Stomach (tissue), 9 donors: ENCODE data around the gene LRRC27. TPM values are rescaled to one million over a fixed set of nuclear protein-coding genes. Genes with fewer than 3 reads are reported as not detected.

Experiments used
- DNase-seq, 2 donors: peaks; one replicate each; pipeline versions ENCODE4 v3.0.0 to v3.0.0-alpha.2; 2013 to 2019
- H3K27ac ChIP-seq, 5 donors: fragments of 200-600 bp in 4 of 5; sonication (generic) in 4 of 5; one replicate each; pipeline ENCODE4 v1.5.1; 2013 to 2019; ENCODE audit warnings: mild to moderate bottlenecking in 1 of 5, moderate library complexity in 1 of 5
- H3K27me3 ChIP-seq, 3 donors: fragments of 200-600 bp; sonication (generic); one replicate each; pipeline ENCODE4 v1.5.1; 2017 to 2019; ENCODE audit warnings: mixed run types in 1 of 3
- H3K36me3 ChIP-seq, 4 donors: fragments of 200-600 bp; sonication (generic); 1 replicate in 3 of 4; 2 replicates in 1 of 4; pipeline ENCODE4 v1.5.1; 2016 to 2019
- H3K4me1 ChIP-seq, 4 donors: fragments of 200-600 bp; sonication (generic); one replicate each; pipeline ENCODE4 v1.5.1; 2016 to 2019
- H3K4me3 ChIP-seq, 4 donors: fragments of 200-600 bp; sonication (generic) in 3 of 4; one replicate each; pipeline ENCODE4 v1.5.1; 2016 to 2019; ENCODE audit warnings: mild to moderate bottlenecking in 1 of 4
- H3K9me3 ChIP-seq, 4 donors: fragments of 200-600 bp; sonication (generic); one replicate each; pipeline ENCODE4 v1.5.1; 2016 to 2019
- CTCF ChIP-seq, 7 experiments: fragments of 450-650 bp in 4 of 7; fragments of 200-600 bp in 3 of 7; sonication (generic) in 3 of 7; IDR thresholded peaks; one replicate each; pipeline ENCODE4 v1.5.1; 2016 to 2019; ENCODE audit warnings: antibody characterized with exemption in 7 of 7, control low read depth in 2 of 7, mild to moderate bottlenecking in 1 of 7
- EP300 ChIP-seq: sonication (generic); formaldehyde crosslinking; IDR thresholded peaks from one replicate; pipeline ENCODE4 v1.6.1; 2017; ENCODE audit warnings: antibody characterized with exemption
- POLR2A ChIP-seq, 4 donors: fragments of 450-650 bp; IDR thresholded peaks; one replicate each; pipeline ENCODE4 v1.6.1; 2016; ENCODE audit warnings: antibody characterized with exemption in 4 of 4, control low read depth in 2 of 4, mild to moderate bottlenecking in 1 of 4, moderate library complexity in 1 of 4
- POLR2AphosphoS5 ChIP-seq, 3 donors: sonication (generic); formaldehyde crosslinking; IDR thresholded peaks; one replicate each; pipeline ENCODE4 v1.6.1; 2016; ENCODE audit warnings: antibody characterized with exemption in 3 of 3
- WGBS, 5 donors: extraction: QIAGEN DNeasy Blood & Tissue Kit in 3 of 5; methylation state at CpG; one replicate each; pipeline versions ENCODE4 v1.1.5 to v1.1.7; 2013 to 2018; 5-methylcytosine and 5-hydroxymethylcytosine counted together
- intact Hi-C: fragments of 100-400 bp; cut with DNase I; formaldehyde crosslinking; loops from one replicate; pipeline ENCODE4 v1.15.1; 2023; ENCODE audit warnings: low total_unique reads
- polyA plus RNA-seq, 3 donors: library from polyadenylated mRNA; stranded (reverse); fragments of 200-250 nt; gene quantifications; one replicate each; pipeline ENCODE4 v1.2.3, GENCODE V29; 2013
- total RNA-seq, 5 donors: library from RNA; depleted of rRNA; stranded (reverse); fragments of >200 nt; gene quantifications; one replicate each; pipeline versions ENCODE4 v1.1.0 to v1.2.3, GENCODE V29; 2014 to 2016
- donor health status: healthy with polysubstance abuse.
- donor health status: Bipolar disorder and iron deficiency.
- donor health status: healthy.

Gene LRRC27
- total and polyA plus RNA-seq, 8 donors: 4.2 to 31.3 (median 11.1) TPM

DNA sequence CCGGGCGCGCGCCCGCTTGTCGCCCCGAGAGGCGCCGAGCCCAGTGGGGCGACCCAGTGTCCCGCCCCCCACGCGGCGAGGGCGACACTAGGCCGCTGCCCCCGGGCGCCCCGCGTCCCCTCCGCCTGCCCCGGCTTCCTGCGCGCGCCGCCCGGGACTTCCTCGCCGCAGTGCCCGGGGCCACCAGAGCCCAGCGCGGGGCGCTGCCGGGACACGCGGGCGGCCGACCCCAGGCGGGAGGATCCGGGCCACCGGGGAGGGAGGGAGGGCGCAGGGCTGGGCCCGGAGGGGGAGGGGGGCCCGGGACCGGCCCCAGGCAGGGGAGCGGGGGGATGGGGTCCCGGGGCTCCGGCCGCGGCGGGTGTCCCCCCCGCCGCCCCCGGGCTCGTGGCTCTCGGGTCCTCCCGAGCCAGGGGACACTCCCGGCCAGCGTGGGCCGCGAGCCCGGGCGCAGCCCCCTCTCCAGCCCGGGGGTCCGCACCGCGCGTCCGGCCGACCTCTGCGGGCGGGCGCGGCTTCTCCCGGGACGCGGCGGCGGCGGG is 64.6 kb downstream of the LRRC27 start:
- intact Hi-C loops: no loop called here

DNA sequence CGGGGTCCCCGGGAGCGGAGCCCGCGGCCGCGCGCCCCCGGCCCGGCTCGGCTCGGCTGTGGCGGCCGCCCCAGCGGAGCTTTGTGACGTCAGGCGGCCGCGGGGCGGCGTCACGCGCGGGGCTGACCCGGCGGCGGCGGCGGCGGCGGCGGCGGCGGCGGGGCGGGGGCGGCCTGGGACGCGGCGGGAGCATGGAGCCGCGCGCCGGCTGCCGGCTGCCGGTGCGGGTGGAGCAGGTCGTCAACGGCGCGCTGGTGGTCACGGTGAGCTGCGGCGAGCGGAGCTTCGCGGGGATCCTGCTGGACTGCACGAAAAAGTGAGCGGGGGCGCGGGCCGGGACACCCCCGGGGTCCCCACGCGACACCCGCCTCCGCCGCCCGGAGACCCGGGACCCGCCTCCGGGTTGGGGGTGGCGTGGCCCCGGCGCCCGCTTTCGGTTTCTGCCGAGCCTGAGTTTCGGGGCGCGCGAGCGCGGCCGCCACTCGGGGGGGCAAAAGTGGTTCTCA is 65.1 kb downstream of the LRRC27 start, which contains the start of gene PWWP2B:
Gene PWWP2B (plus strand): TSS at position 165 of the 506 bp plus-strand sequence. CDS start 27 bp downstream, at position 192.
- intact Hi-C loops: no loop called here
- TF ChIP-seq POLR2A (IDR thresholded peaks at IDR 0.05) (no peak), CTCF (IDR thresholded peaks at IDR 0.05) (no peak), EP300 (no peak), POLR2AphosphoS5 (IDR thresholded peaks at IDR 0.05) (no peak)
- Histone ChIP-seq H3K4me3 (peak within 1 kb of the TSS; percentile 70 to 97 (median 82)), H3K27me3 (no peaks in the 10 kb centered on the region), H3K4me1 (peaks cover 58 to 64% (median 61%) of the 10 kb centered on the region in 4 donors), H3K9me3 (no peaks in the 10 kb centered on the region), H3K36me3 (no peaks in the 10 kb centered on the region), H3K27ac (peak within 1 kb of the TSS; percentile 96 to 99 (median 98))
- WGBS, 5 donors: 0 to 1% (median 0%) methylated on average over 1 to 86 of the region's 86 CpGs
- peak; percentile 75 to 86 for DNase-seq

More for the DNA sequence above, 64.6 kb downstream of the LRRC27 start:
- Histone ChIP-seq H3K27ac (peak overlapping the region; percentile 94 to 99 (median 98)), H3K4me3 (peak overlapping the region; percentile 70 to 97 (median 82)), H3K4me1 (peaks cover 53 to 59% (median 56%) of the 10 kb centered on the region in 4 donors), H3K9me3 (no peaks in the 10 kb centered on the region), H3K27me3 (no peaks in the 10 kb centered on the region), H3K36me3 (no peaks in the 10 kb centered on the region)
- TF ChIP-seq CTCF (IDR thresholded peaks at IDR 0.05): peak in 3 of 7 experiments; percentile 24 to 61 (median 36)
- no peak for TF ChIP-seq POLR2A (IDR thresholded peaks at IDR 0.05)
- TF ChIP-seq POLR2AphosphoS5 (IDR thresholded peaks at IDR 0.05): no peak
- 0 to 2% (median 0%) methylated on average over 2 to 78 of the region's 80 CpGs for WGBS, 5 donors
- peak; percentile 75 to 91 for DNase-seq

DNA sequence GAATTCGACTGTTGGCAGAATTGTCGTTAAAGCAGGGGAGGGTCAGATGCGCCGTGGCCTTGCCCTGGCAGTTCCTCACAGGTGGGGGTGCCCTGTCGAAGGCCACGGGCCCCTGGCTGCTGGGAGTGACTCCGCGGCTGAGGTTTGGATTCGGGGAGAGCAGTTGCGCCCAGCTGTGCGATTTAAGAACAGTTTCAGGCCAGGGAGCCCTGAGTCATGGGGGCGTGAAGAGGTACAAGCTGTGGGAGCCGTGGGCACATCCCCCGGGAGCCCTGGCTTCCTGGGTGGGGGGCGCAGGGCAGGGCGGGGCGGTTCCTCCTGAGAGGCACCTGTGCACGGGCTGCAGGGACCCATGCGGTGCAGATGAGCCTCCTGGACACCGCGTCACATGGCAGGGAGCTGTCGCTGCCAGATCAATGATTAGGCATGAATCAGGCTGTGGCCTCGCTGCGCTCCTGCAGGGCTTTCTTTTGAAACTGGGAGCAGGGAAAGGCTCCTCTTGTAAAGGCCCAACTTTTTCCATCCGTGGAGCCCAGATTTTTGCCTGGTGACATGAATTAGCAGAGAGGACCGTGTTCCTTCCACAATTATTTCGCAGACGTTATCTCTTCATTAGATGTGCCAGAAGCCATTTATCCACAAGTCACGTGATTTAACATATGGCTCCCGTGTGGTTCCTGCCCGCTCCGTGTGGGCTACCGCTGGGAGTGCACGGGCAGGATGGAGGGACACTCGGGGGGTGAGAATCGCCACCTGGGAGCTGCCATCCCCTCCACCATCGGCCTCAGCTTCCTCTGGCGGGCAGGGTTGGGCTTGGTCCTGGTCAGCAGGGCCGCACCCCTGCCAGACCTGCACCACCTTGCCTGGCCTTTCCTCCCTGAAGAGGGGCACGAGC is 65.9 kb downstream of the LRRC27 start:
- peak; percentile 68 to 77 for DNase-seq
- Histone ChIP-seq H3K4me1 (peaks cover 66 to 72% (median 69%) of the 10 kb centered on the region in 4 donors), H3K36me3 (no peaks in the 10 kb centered on the region), H3K9me3 (no peaks in the 10 kb centered on the region), H3K27ac (peak overlapping the region; percentile 96 to 99 (median 98)), H3K27me3 (no peaks in the 10 kb centered on the region), H3K4me3 (peak overlapping the region; percentile 70 to 97 (median 82))
- WGBS, 5 donors: 8 to 20% (median 17%) methylated on average over 31 to 40 of the region's 40 CpGs
- intact Hi-C loops: no loop called here
- no peak for TF ChIP-seq POLR2A (IDR thresholded peaks at IDR 0.05)
- peak in 1 of 3 donors; percentile 44 for TF ChIP-seq POLR2AphosphoS5 (IDR thresholded peaks at IDR 0.05)

- Histone ChIP-seq H3K27ac (peak overlapping the region; percentile 96 to 99 (median 98)), H3K9me3 (no peaks in the 10 kb centered on the region), H3K4me3 (peak overlapping the region; percentile 70 to 97 (median 82)), H3K27me3 (no peaks in the 10 kb centered on the region), H3K36me3 (no peaks in the 10 kb centered on the region), H3K4me1 (peaks cover 71 to 77% (median 75%) of the 10 kb centered on the region in 4 donors)
- intact Hi-C loops: no loop called here
- WGBS, 5 donors: 30 to 81% (median 56%) methylated on average over 10 to 13 of the region's 13 CpGs
- TF ChIP-seq POLR2AphosphoS5 (IDR thresholded peaks at IDR 0.05): no peak
- no peak for TF ChIP-seq EP300
- no peak for TF ChIP-seq POLR2A (IDR thresholded peaks at IDR 0.05)
- no peak for TF ChIP-seq CTCF (IDR thresholded peaks at IDR 0.05)
- peak in 1 of 2 donors; percentile 57 for DNase-seq
Measured at GRCh38 chr10:132398566-132398991, 66.6 kb downstream of the LRRC27 start.
